DOHH2 (cell line): ENCODE results near the gene CCDC63.

Source experiments
- CTCF ChIP-seq: fragments of 200-600 bp; sonication (generic); IDR thresholded peaks from one replicate; pipeline ENCODE4 v1.5.1; 2014; ENCODE audit warnings: antibody characterized with exemption, mild to moderate bottlenecking, low read depth, low read length; ENCODE audit not compliant: poor library complexity, severe bottlenecking
- EZH2phosphoT487 ChIP-seq: fragments of 200-600 bp; sonication (generic); IDR thresholded peaks from 2 replicates; pipeline ENCODE4 v1.6.1; 2017; ENCODE audit warnings: borderline replicate concordance, mild to moderate bottlenecking, antibody characterized with exemption, low read length, moderate library complexity, mixed read lengths

- TF ChIP-seq CTCF (peak; percentile 68), EZH2phosphoT487 (no peak)
Observed at GRCh38 chr12:110932046-110932445, 85.3 kb downstream of the CCDC63 start.
